ENCODE measurements around the gene NMNAT2. TPM values are rescaled to one million over a fixed set of nuclear protein-coding genes. Genes with fewer than 3 reads are reported as not detected.

The NMNAT2 gene
- polyA plus RNA-seq, 1 experiment: 2.1 TPM

GRCh38 chr1:183368213-183369108 is 49.7 kb downstream of the NMNAT2 start:
- CTCF ChIA-PET: interaction anchor here (1.5 kb wide), 1 partner anchor 50 kb away, joined by 4 read pairs; no protein-coding TSS in a partner anchor
- Histone ChIP-seq H3K27me3 (ENCODE audit: control insufficient read depth, insufficient read depth, low read length) (peaks cover 9% of the 10 kb centered on the region), H3K4me3 (ENCODE audit: low read depth, low read length) (no peak overlapping the region), H3K36me3 (ENCODE audit: control insufficient read depth, insufficient read depth, low read length) (no peaks in the 10 kb centered on the region)
- no peak for DNase-seq (ENCODE audit: low read depth)
- POLR2A ChIA-PET: no interaction called here
- TF ChIP-seq, protein P1, sequence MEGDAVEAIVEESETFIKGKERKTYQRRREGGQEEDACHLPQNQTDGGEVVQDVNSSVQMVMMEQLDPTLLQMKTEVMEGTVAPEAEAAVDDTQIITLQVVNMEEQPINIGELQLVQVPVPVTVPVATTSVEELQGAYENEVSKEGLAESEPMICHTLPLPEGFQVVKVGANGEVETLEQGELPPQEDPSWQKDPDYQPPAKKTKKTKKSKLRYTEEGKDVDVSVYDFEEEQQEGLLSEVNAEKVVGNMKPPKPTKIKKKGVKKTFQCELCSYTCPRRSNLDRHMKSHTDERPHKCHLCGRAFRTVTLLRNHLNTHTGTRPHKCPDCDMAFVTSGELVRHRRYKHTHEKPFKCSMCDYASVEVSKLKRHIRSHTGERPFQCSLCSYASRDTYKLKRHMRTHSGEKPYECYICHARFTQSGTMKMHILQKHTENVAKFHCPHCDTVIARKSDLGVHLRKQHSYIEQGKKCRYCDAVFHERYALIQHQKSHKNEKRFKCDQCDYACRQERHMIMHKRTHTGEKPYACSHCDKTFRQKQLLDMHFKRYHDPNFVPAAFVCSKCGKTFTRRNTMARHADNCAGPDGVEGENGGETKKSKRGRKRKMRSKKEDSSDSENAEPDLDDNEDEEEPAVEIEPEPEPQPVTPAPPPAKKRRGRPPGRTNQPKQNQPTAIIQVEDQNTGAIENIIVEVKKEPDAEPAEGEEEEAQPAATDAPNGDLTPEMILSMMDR (IDR thresholded peaks at IDR 0.05; ENCODE audit: insufficient read depth, low read depth, low read length): no peak

DNA sequence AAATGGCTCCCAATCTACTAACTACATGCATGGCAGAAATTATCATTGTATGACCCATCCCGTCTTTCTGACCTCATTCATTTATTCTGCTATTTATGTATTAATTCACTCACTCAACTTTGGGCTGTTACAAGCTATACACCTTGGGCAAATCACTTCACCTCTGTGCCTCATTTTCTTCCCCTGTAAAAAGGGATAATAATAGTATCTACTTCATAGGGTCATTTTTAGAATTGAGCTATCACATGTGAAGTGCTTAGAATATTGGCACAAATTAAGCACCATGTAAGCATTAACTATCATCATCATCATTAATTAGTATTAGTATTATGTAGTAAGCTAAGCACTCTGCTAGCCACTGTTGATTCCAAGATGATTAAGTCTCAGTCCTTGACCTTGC is 52.1 kb downstream of the NMNAT2 start:
- no peak overlapping the region for H3K4me3 ChIP-seq (ENCODE audit: low read depth, low read length)
- TF ChIP-seq, protein P1 (IDR thresholded peaks at IDR 0.05; ENCODE audit: insufficient read depth, low read depth, low read length): no peak
- no peak for DNase-seq (ENCODE audit: low read depth)
- ChIA-PET CTCF (no interaction called here), POLR2A (no interaction called here)
- H3K36me3 ChIP-seq (ENCODE audit: control insufficient read depth, insufficient read depth, low read length): no peaks in the 10 kb centered on the region
- 0 out of 2 replicates have a peak, but pooled peaks cover 4% of the 10 kb centered on the region for H3K27me3 ChIP-seq (ENCODE audit: control insufficient read depth, insufficient read depth, low read length)

- TF ChIP-seq, protein P1 (IDR thresholded peaks at IDR 0.05; ENCODE audit: insufficient read depth, low read depth, low read length): no peak
- H3K27me3 ChIP-seq (ENCODE audit: control insufficient read depth, insufficient read depth, low read length): 0 out of 2 replicates have a peak, but pooled peaks cover 4% of the 10 kb centered on the region
- CTCF ChIA-PET: no interaction called here
- no peak overlapping the region for H3K4me3 ChIP-seq (ENCODE audit: low read depth, low read length)
- no peak for DNase-seq (ENCODE audit: low read depth)
- POLR2A ChIA-PET: no interaction called here
- H3K36me3 ChIP-seq (ENCODE audit: control insufficient read depth, insufficient read depth, low read length): no peaks in the 10 kb centered on the region
Measured at GRCh38 chr1:183365676-183366075, 52.5 kb downstream of the NMNAT2 start.

GRCh38 chr1:183365093-183365492 is 53.1 kb downstream of the NMNAT2 start:
- CTCF ChIA-PET: no interaction called here
- TF ChIP-seq, protein P1 (IDR thresholded peaks at IDR 0.05; ENCODE audit: insufficient read depth, low read depth, low read length): no peak
- POLR2A ChIA-PET: interaction anchor here (0.6 kb wide), 1 partner anchor 10 kb away, joined by 3 read pairs; no protein-coding TSS in a partner anchor
- Histone ChIP-seq H3K36me3 (ENCODE audit: control insufficient read depth, insufficient read depth, low read length) (no peaks in the 10 kb centered on the region), H3K4me3 (ENCODE audit: low read depth, low read length) (no peak overlapping the region), H3K27me3 (ENCODE audit: control insufficient read depth, insufficient read depth, low read length) (peaks cover 4% of the 10 kb centered on the region; the same call in 1 of the 2 replicates)
- no peak for DNase-seq (ENCODE audit: low read depth)

GRCh38 chr1:183363972-183364371 is 54.2 kb downstream of the NMNAT2 start:
- DNase-seq (ENCODE audit: low read depth): no peak
- Histone ChIP-seq H3K36me3 (ENCODE audit: control insufficient read depth, insufficient read depth, low read length) (no peaks in the 10 kb centered on the region), H3K4me3 (ENCODE audit: low read depth, low read length) (no peak overlapping the region), H3K27me3 (ENCODE audit: control insufficient read depth, insufficient read depth, low read length) (peaks cover 5% of the 10 kb centered on the region)
- TF ChIP-seq, protein P1 (IDR thresholded peaks at IDR 0.05; ENCODE audit: insufficient read depth, low read depth, low read length): no peak
- POLR2A ChIA-PET: no interaction called here
- CTCF ChIA-PET: interaction anchor here (0.6 kb wide), 1 partner anchor 1259 kb away, joined by 3 read pairs; no protein-coding TSS in a partner anchor
